OCI-M2 (cell line): Measurements from ENCODE around the gene FBXO28.

Source experiments
- DNase-seq: peaks from one replicate; lab custom pipeline; 2025; ENCODE audit not compliant: unreplicated experiment; lab: John Stamatoyannopoulos, UW

FBXO28 gene

DNA sequence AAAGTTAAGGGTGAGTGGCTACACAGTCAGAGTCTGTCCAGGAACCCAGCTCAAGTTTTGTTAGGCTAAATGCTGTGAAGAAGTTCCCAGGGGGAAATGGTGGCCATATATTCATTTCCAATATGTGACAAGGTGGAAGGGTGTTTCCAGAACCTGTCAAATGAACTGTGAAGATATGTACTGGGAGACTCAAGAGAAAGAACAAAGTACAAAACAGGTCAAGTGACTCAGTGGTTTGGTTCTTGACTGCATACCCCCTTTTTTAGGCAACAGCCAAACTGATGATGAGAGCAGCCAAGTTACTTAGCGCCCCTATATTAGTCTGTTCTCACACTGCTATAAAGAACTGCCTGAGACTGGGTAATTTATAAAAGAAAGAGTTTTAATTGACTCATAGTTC, 18.6 kb upstream of the FBXO28 start:
- no peak for DNase-seq

- no peak for DNase-seq
Observed at GRCh38 chr1:224095867-224096266, 18.0 kb upstream of the FBXO28 start.

DNA sequence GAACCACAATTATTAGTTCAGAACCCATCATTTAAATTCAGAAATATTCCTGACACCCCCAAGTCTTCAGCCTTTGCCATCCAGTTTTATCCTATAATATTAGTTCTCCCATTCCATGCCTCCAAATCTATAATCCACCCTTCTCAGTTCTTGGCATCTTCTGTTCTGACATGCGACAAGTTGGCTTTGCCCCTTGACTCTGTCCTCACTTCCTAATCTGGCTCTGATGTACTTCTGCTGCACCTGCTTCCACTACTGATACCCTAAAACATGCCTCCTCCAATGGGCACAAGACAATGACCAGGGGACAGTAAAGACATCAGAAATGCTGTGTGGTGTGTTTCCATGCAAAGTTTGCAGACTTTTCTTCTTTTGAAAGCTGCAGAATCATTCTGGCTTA, 17.1 kb upstream of the FBXO28 start:
- DNase-seq: no peak

DNA sequence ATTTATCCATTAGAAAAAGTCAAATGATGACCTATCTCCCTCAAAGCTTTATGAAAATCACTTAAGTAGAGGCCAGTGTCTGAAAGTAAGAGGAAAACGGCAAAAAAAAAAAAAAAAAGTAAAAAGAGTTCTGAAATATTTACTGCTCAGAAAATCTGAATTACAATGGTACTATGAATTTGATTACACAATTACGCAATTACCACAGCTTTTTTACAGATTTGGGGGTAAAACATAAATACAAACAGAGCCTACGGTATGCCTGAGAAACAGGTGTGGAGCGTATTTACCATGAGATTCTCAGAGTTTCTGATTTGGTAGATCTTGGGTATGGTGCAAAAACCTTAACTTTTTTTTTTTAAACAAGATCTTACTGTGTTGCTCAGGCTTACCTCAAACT, 15.9 kb upstream of the FBXO28 start:
- no peak for DNase-seq

- no peak for DNase-seq
Observed at GRCh38 chr1:224106568-224107281, 7.2 kb upstream of the FBXO28 start.

- DNase-seq: no peak
Observed at GRCh38 chr1:224107282-224107625, 6.7 kb upstream of the FBXO28 start.

DNA sequence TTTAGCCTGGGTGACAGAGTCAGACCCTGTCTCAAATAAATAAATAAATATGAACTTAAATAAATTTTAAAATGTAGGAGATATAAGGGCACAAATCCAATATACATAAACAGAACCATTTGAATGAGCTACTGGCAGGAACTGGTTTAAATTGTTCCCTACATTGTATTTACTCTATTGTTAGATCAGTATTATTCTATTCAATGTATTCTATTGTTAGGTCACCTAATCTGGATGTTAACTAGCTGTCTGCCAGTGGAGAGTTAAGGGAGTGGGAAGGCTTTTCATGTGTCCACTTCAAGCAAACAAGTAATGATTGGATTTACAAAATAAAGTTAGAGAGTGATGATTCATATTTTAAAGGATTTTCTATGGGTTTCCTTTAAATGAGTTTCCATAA, 4.9 kb upstream of the FBXO28 start:
- DNase-seq: no peak

DNA sequence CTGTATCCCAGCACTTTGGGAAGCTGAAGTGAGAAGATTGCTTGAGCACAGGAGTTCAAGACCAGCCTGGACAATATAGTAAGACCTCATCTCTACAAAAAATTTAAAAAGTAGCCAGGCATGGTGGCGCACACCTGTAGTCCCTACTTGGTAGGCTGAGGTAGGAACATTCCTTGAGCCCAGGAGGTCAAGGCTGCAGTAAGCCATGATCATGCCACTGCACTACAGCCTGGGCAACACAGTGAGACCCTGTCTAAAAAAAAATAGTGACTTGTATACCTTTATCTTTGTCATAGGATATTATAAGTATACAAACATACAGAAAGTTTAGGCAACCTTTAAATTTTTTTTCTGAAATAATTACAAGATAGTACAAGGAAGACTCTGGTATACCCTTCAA, 3.9 kb upstream of the FBXO28 start:
- DNase-seq: no peak

DNA sequence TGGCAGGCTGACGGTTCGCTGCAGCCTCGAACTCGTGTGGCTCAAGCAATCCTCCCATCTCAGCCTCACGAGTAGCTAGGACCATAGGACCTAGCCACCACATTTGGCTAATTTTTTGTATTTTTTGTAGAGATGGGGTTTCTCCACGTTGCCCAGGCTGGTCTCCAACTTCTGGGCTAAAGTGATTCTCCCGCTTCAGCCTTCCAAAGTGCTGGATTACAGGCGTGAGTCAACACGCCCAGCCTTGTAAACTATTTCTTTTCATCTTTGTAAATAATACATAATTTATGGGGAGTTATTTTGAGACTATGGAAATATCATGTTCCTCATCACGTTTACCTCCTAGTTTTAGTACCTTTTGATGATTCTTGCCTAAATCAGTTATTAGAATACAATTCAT, 906 bp upstream of the FBXO28 start:
- DNase-seq: no peak

DNA sequence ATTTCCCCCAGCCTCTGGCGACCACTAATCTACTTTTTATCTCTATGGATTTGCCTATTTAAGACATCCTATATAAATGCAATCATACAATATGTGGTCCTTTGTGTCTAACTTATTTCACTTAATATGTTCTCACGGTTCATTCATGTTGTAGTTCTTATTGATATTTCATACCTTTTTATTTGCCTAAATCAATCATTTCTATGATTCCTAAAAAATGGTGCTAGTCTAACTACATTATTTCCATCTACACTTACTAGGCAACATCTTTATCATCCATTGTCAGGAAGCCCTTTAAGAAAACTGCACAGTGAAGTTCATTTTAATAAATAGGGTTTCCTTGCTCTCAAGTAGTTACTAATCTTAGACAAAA, 380 bp upstream of the FBXO28 start:
- no peak for DNase-seq

GRCh38 chr1:224114787-224115175, 870 bp downstream of the FBXO28 start:
- no peak for DNase-seq

DNA sequence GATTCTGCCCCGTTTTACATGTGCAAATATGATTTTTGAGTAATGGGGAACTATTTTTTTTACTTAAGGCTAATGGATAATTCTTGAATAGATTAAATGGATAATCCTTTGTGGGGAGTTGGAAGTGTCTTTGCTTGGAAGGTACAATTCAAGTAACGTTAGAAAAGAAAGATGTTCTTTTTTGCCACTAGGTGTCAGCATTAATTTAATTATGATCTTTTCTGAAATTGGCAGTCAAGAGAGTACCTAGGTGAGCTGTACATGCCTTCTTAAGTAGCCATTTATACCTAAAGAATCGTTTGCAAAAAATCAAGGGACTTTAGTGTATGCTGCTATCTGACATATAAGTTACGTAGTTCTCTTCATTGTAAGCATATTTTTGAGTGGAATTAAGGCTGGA, 2.2 kb downstream of the FBXO28 start:
- DNase-seq: no peak

GRCh38 chr1:224118688-224119087, 4.8 kb downstream of the FBXO28 start:
- DNase-seq: no peak

DNA sequence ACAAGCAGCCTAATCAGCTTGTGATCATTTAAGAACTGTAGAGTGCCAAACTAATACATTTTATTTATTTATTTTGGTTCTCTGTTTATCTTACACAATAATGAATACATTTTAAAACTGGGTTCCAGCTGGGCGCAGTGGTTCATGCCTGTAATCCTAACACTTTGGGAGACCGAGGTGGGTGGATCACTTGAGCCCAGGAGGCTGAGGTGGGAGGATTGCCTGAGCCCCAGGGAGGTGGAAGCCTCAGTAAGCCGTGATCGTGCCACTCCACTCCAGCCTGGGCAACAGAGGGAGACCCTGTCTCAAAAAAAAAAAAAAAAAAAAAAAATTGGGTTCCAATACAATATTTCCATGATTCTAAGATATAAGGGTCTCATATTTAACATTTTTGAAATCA, 9.2 kb downstream of the FBXO28 start:
- no peak for DNase-seq

- no peak for DNase-seq
Observed at GRCh38 chr1:224124220-224124619, 10.3 kb downstream of the FBXO28 start.

- no peak for DNase-seq
Observed at GRCh38 chr1:224127925-224128819, 14.3 kb downstream of the FBXO28 start.

- DNase-seq: no peak
Observed at GRCh38 chr1:224131253-224131652, 17.3 kb downstream of the FBXO28 start.

DNA sequence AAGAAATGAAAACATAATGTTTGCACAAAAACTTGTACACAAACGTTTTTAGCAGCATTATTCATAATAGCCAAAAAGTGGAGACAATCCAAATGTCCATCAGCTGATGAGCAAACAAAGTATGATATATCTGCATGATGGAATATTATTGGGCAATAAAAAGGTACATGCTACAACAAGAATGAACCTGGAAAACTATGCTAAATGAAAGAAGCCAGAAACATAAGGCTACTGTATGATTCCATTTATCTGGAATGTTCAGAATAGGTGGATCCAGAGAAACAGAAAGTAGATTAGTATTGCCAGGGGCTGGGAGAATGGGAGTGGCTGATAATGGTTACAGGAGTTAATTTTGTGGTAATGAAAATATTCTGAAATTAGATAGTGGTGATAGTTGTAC, 19.0 kb downstream of the FBXO28 start:
- no peak for DNase-seq

GRCh38 chr1:224133741-224134299, 19.9 kb downstream of the FBXO28 start:
- no peak for DNase-seq

- DNase-seq: no peak
Observed at GRCh38 chr1:224137518-224137917, 23.6 kb downstream of the FBXO28 start.

DNA sequence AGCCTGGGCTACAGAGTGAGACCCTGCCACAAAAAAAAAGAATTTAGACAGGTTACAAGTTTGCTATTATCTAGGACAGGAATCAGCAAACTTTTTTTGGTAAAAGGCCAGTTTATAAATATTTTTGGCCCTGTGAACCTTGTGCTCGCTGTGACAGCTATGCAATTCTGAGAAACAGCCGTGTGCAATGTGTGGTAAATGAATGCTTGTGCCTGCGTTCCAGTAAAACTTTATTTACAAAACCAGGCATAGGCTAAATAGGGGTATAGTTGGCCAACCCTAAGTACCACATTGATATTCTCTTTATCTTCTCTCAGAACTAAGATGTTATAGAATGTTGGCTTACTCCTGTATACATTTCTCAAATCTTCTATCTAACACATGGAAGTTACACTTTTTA, 24.3 kb downstream of the FBXO28 start:
- no peak for DNase-seq

DNA sequence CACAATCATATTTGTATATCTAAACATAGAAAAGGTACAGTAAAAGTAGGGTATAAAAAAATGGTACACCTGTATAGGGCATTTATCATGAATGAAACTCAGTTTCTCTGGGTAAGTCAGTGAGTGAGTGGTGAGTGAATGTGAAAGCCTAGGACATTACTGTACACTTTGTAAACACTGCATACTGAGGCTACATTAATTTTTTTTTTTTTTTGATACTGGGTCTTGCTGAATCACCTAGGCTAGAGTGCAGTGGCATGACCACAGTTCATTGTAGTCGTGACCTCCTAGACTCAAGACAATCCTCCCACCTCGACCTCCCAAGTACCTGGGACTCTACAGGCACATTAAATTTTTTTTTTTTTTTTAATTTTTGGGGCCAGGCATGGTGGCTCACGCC, 27.8 kb downstream of the FBXO28 start:
- DNase-seq: no peak
